K562 (cell line): ENCODE data around the gene SAPCD1. TPM values are rescaled to one million over a fixed set of nuclear protein-coding genes. Genes with fewer than 3 reads are reported as not detected.
A peak's percentile ranks its signal among the peaks of the same experiment; 100 is the strongest.

Experiments used
- ATAC-seq: fragments of 200-7000 bp; cut with Tn5 transposase; 3 replicates; pipeline ENCODE4 v1.9.1; 2020; ENCODE audit warnings: moderate library complexity
- BruUV-seq: library from RNA; stranded (reverse); fragments of 400-500 nt; replicated peaks from 2 replicates; lab custom pipeline; 2021; lab: Mats Ljungman, UMichigan
- CTCF ChIA-PET: fragments of 300-600 bp; formaldehyde crosslinking; extraction: SDS; loops from one replicate; lab custom pipeline; 2021; ENCODE audit warnings: low intra/inter-chr PET ratio; lab: Yijun Ruan, JAX
- POLR2A ChIA-PET: fragments of 300-600, 350-650 bp; sonication (Branson Sonifier 250); formaldehyde crosslinking; extraction: SDS; loops from one replicate; lab custom pipeline; 2021; ENCODE audit warnings: antibody characterized with exemption, inconsistent platforms; lab: Yijun Ruan, JAX
- DNase-seq, 4 experiments: peaks; one replicate each; pipeline versions ENCODE4 v3.0.0 to v3.0.0-alpha.2; 2011 to 2018; ENCODE audit warnings: low spot score in 3 of 4, mixed read lengths in 3 of 4; ENCODE audit errors: extremely low read depth in 1 of 4
- FAIRE-seq: peaks from 2 replicates; lab custom pipeline; 2011; peaks lifted over from hg19 to GRCh38; lab: Jason Lieb, UNC
- H2AFZ ChIP-seq: 2 replicates; pipeline ENCODE4 v1.6.0; 2011; ENCODE audit warnings: low read depth, low read length, control low read depth, inconsistent platforms
- H3K27ac ChIP-seq: fragments of 200-600 bp; 3 replicates; pipeline ENCODE4 v1.8.0; 2011; ENCODE audit warnings: low read depth, mild to moderate bottlenecking, control low read depth, inconsistent platforms, low read length, moderate library complexity, mixed read lengths; ENCODE audit errors: extremely low read depth
- H3K27me3 ChIP-seq, 2 experiments: fragments of 300-600 bp in 1 of 2; 2 replicates in 1 of 2; 3 replicates in 1 of 2; pipeline versions ENCODE4 v1.6.0 to v1.8.0; 2011; ENCODE audit warnings: inconsistent platforms in 2 of 2, low read length in 2 of 2, mild to moderate bottlenecking in 1 of 2, mixed read lengths in 1 of 2, moderate library complexity in 1 of 2; ENCODE audit not compliant: control insufficient read depth in 2 of 2, insufficient read depth in 2 of 2
- H3K36me3 ChIP-seq: fragments of 300-600 bp; 3 replicates; pipeline ENCODE4 v1.8.0; 2011; ENCODE audit warnings: mild to moderate bottlenecking, low read length, inconsistent platforms; ENCODE audit not compliant: control insufficient read depth, insufficient read depth
- H3K4me1 ChIP-seq, 2 experiments: fragments of 200-600 bp in 1 of 2; replicated peaks in 1 of 2; 2 replicates in 1 of 2; 3 replicates in 1 of 2; pipeline versions ENCODE4 v1.5.1 to v1.8.0; 2011; ENCODE audit warnings: inconsistent platforms in 2 of 2, low read length in 2 of 2, mild to moderate bottlenecking in 1 of 2, mixed read lengths in 1 of 2, moderate library complexity in 1 of 2; ENCODE audit not compliant: control insufficient read depth in 2 of 2, insufficient read depth in 2 of 2
- H3K4me2 ChIP-seq: 2 replicates; pipeline ENCODE4 v1.6.1; 2011; ENCODE audit warnings: low read length, control low read depth, inconsistent platforms, mixed read lengths; ENCODE audit not compliant: insufficient read depth
- H3K4me3 ChIP-seq: fragments of 200-600 bp; sonication (generic), shearing (Covaris generic); 2 replicates; pipeline ENCODE4 v1.5.1; 2016; ENCODE audit warnings: control low read depth, inconsistent platforms
- H3K79me2 ChIP-seq: fragments of 200-600 bp; 3 replicates; pipeline ENCODE4 v1.8.0; 2011; ENCODE audit warnings: low read length, inconsistent platforms; ENCODE audit not compliant: control insufficient read depth, insufficient read depth
- H3K9ac ChIP-seq, 2 experiments: 2 replicates each; pipeline versions ENCODE4 v1.6.0 to v1.6.1; 2011; ENCODE audit warnings: low read depth in 2 of 2, low read length in 2 of 2, control low read depth in 1 of 2, inconsistent platforms in 1 of 2, mild to moderate bottlenecking in 1 of 2, mixed read lengths in 1 of 2; ENCODE audit not compliant: insufficient read depth in 1 of 2
- H3K9me1 ChIP-seq: one replicate; pipeline ENCODE4 v1.6.0; 2011; ENCODE audit warnings: inconsistent platforms, mild to moderate bottlenecking, low read length, moderate library complexity; ENCODE audit not compliant: control insufficient read depth, insufficient read depth
- H3K9me3 ChIP-seq: replicated peaks from 2 replicates; pipeline ENCODE4 v1.5.1; 2011; ENCODE audit warnings: low read depth, low read length, inconsistent platforms; ENCODE audit not compliant: control insufficient read depth, insufficient read depth
- H4K20me1 ChIP-seq: replicated peaks from 2 replicates; pipeline ENCODE4 v1.6.1; 2011; ENCODE audit warnings: low read length, inconsistent platforms, mixed read lengths; ENCODE audit not compliant: control insufficient read depth, insufficient read depth
- CSDE1 ChIP-seq, 2 experiments: fragments of 450-650 bp; IDR thresholded peaks; 2 replicates each; pipeline ENCODE4 v1.6.1; 2016; ENCODE audit warnings: mild to moderate bottlenecking in 1 of 2
- GABPB1 ChIP-seq: sonication (generic); formaldehyde crosslinking; IDR thresholded peaks from 2 replicates; pipeline ENCODE4 v1.8.0; 2022; ENCODE audit warnings: mild to moderate bottlenecking, missing genetic modification reagents
- IFI16 ChIP-seq: fragments of 250-450 bp; sonication (Bioruptor Pico); IDR thresholded peaks from 2 replicates; pipeline ENCODE4 v2.1.2; 2022; ENCODE audit warnings: mild to moderate bottlenecking, inconsistent platforms
- JUN ChIP-seq, 2 experiments: sonication (generic) in 1 of 2; formaldehyde crosslinking in 1 of 2; IDR thresholded peaks; 2 replicates each; pipeline versions ENCODE4 v1.6.1 to v1.8.0; 2012 to 2022; ENCODE audit warnings: borderline replicate concordance in 2 of 2, mild to moderate bottlenecking in 2 of 2, improper control_type of control experiment in 1 of 2, low read depth in 1 of 2, low read length in 1 of 2, missing genetic modification reagents in 1 of 2
- SRSF1 ChIP-seq: fragments of 200-400 bp; formaldehyde crosslinking; IDR thresholded peaks from 2 replicates; pipeline ENCODE4 v1.6.1; 2017; ENCODE audit warnings: mild to moderate bottlenecking, low read depth, low read length, moderate library complexity
- SRSF7 ChIP-seq: fragments of 200-400 bp; formaldehyde crosslinking; optimal IDR thresholded peaks from 2 replicates; pipeline ENCODE3; 2017; ENCODE audit warnings: mild to moderate bottlenecking, low read depth, low read length
- TEAD4 ChIP-seq, 2 experiments: sonication (generic) in 1 of 2; formaldehyde crosslinking in 1 of 2; IDR thresholded peaks; 2 replicates each; pipeline versions ENCODE4 v1.6.1 to v1.8.0; 2012 to 2022; ENCODE audit warnings: borderline replicate concordance in 1 of 2, inconsistent platforms in 1 of 2, low read length in 1 of 2, mild to moderate bottlenecking in 1 of 2, missing genetic modification reagents in 1 of 2
- ZNF507 ChIP-seq: conservative IDR thresholded peaks from 2 replicates; pipeline ENCODE4 v1.6.1; 2017; ENCODE audit warnings: missing genetic modification characterization, missing compliant biosample characterization
- WGBS: fragments of 100-300 bp; shearing (Covaris generic); methylation state at CpG from one replicate; pipeline ENCODE4 v1.1.6; 2016; ENCODE audit warnings: low coverage, mixed read lengths; ENCODE audit not compliant: insufficient coverage; ENCODE audit errors: missing lambda C conversion rate; 5-methylcytosine and 5-hydroxymethylcytosine counted together
- in situ Hi-C: fragments of 300-500 bp; cut with MboI; formaldehyde crosslinking; loops from 4 replicates; pipeline ENCODE4 v1.15.0; 2018; ENCODE audit warnings: inconsistent platforms, mixed read lengths
- intact Hi-C: fragments of 100-400 bp; cut with micrococcal nuclease; formaldehyde crosslinking; loops from 2 replicates; pipeline ENCODE4 v1.14.2; 2022
- polyA plus RNA-seq, 8 experiments: library from polyadenylated mRNA; depleted of rRNA in 4 of 8; stranded (reverse) in 5 of 8; unstranded in 3 of 8; fragments of >200 nt; fragmentation: Nextera tagmentation in 2 of 8; fragmentation: Illumina TruSeq in 1 of 8; extraction: Ambion mirVana in 2 of 8; extraction: Trizol in 1 of 8; gene quantifications; 2 replicates each; pipeline versions ENCODE4 v1.2.1 to v1.2.3, GENCODE V29; 2011 to 2014; ENCODE audit warnings: inconsistent platforms in 1 of 8, missing spikeins in 1 of 8
- total RNA-seq, 7 experiments: library from RNA; depleted of rRNA in 6 of 7; stranded (reverse); fragments of >200 nt in 6 of 7; fragmentation: Illumina TruSeq in 2 of 7; extraction: Trizol in 2 of 7; gene quantifications; 2 replicates each; pipeline versions ENCODE4 v1.2.1 to v1.2.3, GENCODE V29; 2011 to 2021; ENCODE audit warnings: low replicate concordance in 1 of 7
- TF ChIP-seq, protein P1 (sequence below): conservative IDR thresholded peaks from 2 replicates; pipeline ENCODE4 v1.6.1; 2011; ENCODE audit warnings: low read depth, mild to moderate bottlenecking, low read length; ENCODE audit not compliant: control insufficient read depth
- TF ChIP-seq, protein P2 (sequence below), 3 experiments: fragments of 200-800 bp in 1 of 3; fragments of 250-450 bp in 1 of 3; fragments of 450-650 bp in 1 of 3; sonication (Bioruptor Pico) in 1 of 3; sonication (Bioruptor generic) in 1 of 3; formaldehyde crosslinking in 1 of 3; IDR thresholded peaks; 2 replicates each; pipeline versions ENCODE4 v1.6.1 to v1.8.0; 2016 to 2022; ENCODE audit warnings: mild to moderate bottlenecking in 2 of 3, missing genetic modification characterization in 2 of 3, missing compliant biosample characterization in 1 of 3, moderate library complexity in 1 of 3
- TF ChIP-seq, protein P3 (sequence below): IDR thresholded peaks from 2 replicates; pipeline ENCODE4 v1.6.1; 2011; ENCODE audit not compliant: insufficient read length; ENCODE audit errors: extremely low read depth
- TF ChIP-seq, protein P4 (sequence below), 2 experiments: fragments of 200-800 bp in 1 of 2; sonication (Bioruptor generic) in 1 of 2; sonication (generic) in 1 of 2; formaldehyde crosslinking in 1 of 2; IDR thresholded peaks in 1 of 2; conservative IDR thresholded peaks in 1 of 2; 2 replicates each; pipeline versions ENCODE4 v1.5.0 to v1.6.1; 2016 to 2020; ENCODE audit warnings: missing compliant biosample characterization in 1 of 2, missing genetic modification characterization in 1 of 2, missing genetic modification reagents in 1 of 2

Gene SAPCD1
- total and polyA plus RNA-seq, 9 of the 15 experiments (the other 6 are each of a cell fraction or from before 2014, with no cell fraction given): 2.6 to 30.2 (median 7.4) TPM

DNA sequence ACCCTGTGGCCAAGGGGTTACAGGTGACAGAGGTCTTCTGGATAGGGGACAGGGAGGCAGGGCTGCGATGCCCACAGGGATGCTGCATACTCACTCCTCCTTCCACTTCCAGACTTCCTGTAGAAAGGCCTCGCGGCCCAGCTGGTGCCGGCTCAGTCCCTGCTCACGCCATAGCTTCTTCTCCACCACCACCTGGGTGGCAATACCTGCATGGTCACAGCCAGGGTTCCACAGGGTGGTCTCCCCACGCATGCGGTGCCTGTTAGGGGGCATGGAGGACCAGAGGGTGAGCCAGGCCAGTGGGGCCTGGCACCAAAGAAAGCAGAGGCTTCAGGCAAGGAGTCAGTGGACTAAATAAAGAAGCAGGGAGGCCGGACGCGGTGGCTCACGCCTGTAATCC, 23.0 kb downstream of the SAPCD1 start:
- FAIRE-seq (no peak), DNase-seq (no peak), ATAC-seq (no peak)
- Histone ChIP-seq H3K4me1 (peaks cover 0 to 22% of the 10 kb centered on the region in 2 experiments; a peak in 1 of 5 replicates), H3K36me3 (peaks cover 93% of the 10 kb centered on the region), H3K27ac (no peak overlapping the region; the same call in 2 of the 3 replicates), H3K9me3 (no peaks in the 10 kb centered on the region), H2AFZ (no peak overlapping the region), H3K4me2 (no peak overlapping the region), H4K20me1 (no peaks in the 10 kb centered on the region), H3K79me2 (peaks cover 7% of the 10 kb centered on the region), H3K9me1 (no peaks in the 10 kb centered on the region), H3K4me3 (no peak overlapping the region), H3K9ac (peak overlapping the region in 1 of 2 experiments; percentile 70; a peak in 2 of 4 replicates), H3K27me3 (no peaks in the 10 kb centered on the region)
- POLR2A ChIA-PET: interaction anchor here (0.6 to 2.4 kb wide), 12 partner anchors 10 to 191 kb away, joined by 3 to 10 read pairs (median 4); partner anchors contain the start of genes BAG6, HSPA1B and LSM2
- WGBS: 95% methylated on average over 11 of the region's 11 CpGs
- BruUV-seq: no TSS peak
- in situ Hi-C loops (no loop called here), intact Hi-C loops (no loop called here)
- CTCF ChIA-PET: no interaction called here
- TF ChIP-seq IFI16: no peak
- TF ChIP-seq, protein P1, sequence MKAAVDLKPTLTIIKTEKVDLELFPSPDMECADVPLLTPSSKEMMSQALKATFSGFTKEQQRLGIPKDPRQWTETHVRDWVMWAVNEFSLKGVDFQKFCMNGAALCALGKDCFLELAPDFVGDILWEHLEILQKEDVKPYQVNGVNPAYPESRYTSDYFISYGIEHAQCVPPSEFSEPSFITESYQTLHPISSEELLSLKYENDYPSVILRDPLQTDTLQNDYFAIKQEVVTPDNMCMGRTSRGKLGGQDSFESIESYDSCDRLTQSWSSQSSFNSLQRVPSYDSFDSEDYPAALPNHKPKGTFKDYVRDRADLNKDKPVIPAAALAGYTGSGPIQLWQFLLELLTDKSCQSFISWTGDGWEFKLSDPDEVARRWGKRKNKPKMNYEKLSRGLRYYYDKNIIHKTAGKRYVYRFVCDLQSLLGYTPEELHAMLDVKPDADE: no peak
- no peak for TF ChIP-seq TEAD4 (IDR thresholded peaks at IDR 0.05; ENCODE audit: low read length)
- 0 out of 2 replicates have a peak, but pooled peaks have one; percentile 5 for TF ChIP-seq TEAD4 (CRISPR knock-in tag; IDR thresholded peaks at IDR 0.05; ENCODE audit: borderline replicate concordance)
- TF ChIP-seq CSDE1 (IDR thresholded peaks at IDR 0.05): no peak
- TF ChIP-seq ZNF507: no peak
- TF ChIP-seq, protein P2, sequence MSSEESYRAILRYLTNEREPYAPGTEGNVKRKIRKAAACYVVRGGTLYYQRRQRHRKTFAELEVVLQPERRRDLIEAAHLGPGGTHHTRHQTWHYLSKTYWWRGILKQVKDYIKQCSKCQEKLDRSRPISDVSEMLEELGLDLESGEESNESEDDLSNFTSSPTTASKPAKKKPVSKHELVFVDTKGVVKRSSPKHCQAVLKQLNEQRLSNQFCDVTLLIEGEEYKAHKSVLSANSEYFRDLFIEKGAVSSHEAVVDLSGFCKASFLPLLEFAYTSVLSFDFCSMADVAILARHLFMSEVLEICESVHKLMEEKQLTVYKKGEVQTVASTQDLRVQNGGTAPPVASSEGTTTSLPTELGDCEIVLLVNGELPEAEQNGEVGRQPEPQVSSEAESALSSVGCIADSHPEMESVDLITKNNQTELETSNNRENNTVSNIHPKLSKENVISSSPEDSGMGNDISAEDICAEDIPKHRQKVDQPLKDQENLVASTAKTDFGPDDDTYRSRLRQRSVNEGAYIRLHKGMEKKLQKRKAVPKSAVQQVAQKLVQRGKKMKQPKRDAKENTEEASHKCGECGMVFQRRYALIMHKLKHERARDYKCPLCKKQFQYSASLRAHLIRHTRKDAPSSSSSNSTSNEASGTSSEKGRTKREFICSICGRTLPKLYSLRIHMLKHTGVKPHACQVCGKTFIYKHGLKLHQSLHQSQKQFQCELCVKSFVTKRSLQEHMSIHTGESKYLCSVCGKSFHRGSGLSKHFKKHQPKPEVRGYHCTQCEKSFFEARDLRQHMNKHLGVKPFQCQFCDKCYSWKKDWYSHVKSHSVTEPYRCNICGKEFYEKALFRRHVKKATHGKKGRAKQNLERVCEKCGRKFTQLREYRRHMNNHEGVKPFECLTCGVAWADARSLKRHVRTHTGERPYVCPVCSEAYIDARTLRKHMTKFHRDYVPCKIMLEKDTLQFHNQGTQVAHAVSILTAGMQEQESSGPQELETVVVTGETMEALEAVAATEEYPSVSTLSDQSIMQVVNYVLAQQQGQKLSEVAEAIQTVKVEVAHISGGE (CRISPR knock-in tag; IDR thresholded peaks at IDR 0.05): 0 out of 6 replicates have a peak, but pooled peaks of 1 of the 3 experiments have one; percentile 20
- TF ChIP-seq SRSF1: no peak
- TF ChIP-seq GABPB1 (CRISPR knock-in tag): no peak
- TF ChIP-seq, protein P3, sequence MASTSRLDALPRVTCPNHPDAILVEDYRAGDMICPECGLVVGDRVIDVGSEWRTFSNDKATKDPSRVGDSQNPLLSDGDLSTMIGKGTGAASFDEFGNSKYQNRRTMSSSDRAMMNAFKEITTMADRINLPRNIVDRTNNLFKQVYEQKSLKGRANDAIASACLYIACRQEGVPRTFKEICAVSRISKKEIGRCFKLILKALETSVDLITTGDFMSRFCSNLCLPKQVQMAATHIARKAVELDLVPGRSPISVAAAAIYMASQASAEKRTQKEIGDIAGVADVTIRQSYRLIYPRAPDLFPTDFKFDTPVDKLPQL: no peak
- TF ChIP-seq, protein P4, sequence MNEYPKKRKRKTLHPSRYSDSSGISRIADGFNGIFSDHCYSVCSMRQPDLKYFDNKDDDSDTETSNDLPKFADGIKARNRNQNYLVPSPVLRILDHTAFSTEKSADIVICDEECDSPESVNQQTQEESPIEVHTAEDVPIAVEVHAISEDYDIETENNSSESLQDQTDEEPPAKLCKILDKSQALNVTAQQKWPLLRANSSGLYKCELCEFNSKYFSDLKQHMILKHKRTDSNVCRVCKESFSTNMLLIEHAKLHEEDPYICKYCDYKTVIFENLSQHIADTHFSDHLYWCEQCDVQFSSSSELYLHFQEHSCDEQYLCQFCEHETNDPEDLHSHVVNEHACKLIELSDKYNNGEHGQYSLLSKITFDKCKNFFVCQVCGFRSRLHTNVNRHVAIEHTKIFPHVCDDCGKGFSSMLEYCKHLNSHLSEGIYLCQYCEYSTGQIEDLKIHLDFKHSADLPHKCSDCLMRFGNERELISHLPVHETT (CRISPR knock-in tag; conservative IDR thresholded peaks at IDR 0.05 in 1 of 2, IDR thresholded peaks at IDR 0.05 in 1 of 2): no peak
- no peak for TF ChIP-seq JUN (IDR thresholded peaks at IDR 0.05; ENCODE audit: borderline replicate concordance, low read depth, low read length)
- 0 out of 2 replicates have a peak, but pooled peaks have one; percentile 7 for TF ChIP-seq JUN (CRISPR knock-in tag; IDR thresholded peaks at IDR 0.05; ENCODE audit: borderline replicate concordance)
- no peak for TF ChIP-seq SRSF7
